ENCODE results near the gene CDK10.

Gene CDK10

GRCh38 chr16:89738072-89738377 lies 51.5 kb downstream of the CDK10 start:
- DNase-seq, result no peak

- DNase-seq, result no peak
Measured at GRCh38 chr16:89738538-89739317, 52.2 kb downstream of the CDK10 start.

GRCh38 chr16:89739383-89739782 lies 52.9 kb downstream of the CDK10 start:
- DNase-seq, result no peak

- no peak for DNase-seq
Measured at GRCh38 chr16:89741342-89742014, 55.0 kb downstream of the CDK10 start.

- no peak for DNase-seq
Measured at GRCh38 chr16:89742948-89743347, 56.5 kb downstream of the CDK10 start.

GRCh38 chr16:89744813-89745212 lies 58.3 kb downstream of the CDK10 start:
- no peak for DNase-seq
